ENCODE measurements around the gene SMG7. TPM values are rescaled to one million over a fixed set of nuclear protein-coding genes. Genes with fewer than 3 reads are reported as not detected.

The SMG7 gene
- total and polyA plus RNA-seq, 10 of the 15 experiments (the other 5 are each of a cell fraction or from before 2014, with no cell fraction given), result 9.5 to 65.4 (median 42.7) TPM

DNA sequence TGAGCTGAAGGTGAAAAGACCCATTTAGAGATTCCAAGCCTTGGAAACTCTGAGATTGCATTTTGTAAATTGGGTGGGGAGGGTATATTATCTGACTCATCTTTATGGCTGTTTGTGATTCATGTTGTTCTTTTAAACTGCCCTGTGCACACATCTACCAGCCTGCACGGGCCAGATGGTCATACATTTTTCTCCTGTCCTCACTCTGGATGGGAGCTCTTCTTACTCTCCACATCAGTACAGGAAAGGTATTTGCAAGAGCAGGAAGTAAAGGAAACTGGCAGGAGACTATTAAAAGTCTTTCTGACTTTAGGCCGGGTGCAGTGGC is 39.8 kb upstream of the SMG7 start:
- Histone ChIP-seq H4K20me1 (ENCODE audit: control insufficient read depth, insufficient read depth) (no peaks in the 10 kb centered on the region), H3K4me3 (no peak overlapping the region), H2AFZ (ENCODE audit: control insufficient read depth, low read depth, low read length) (no peak overlapping the region), H3K36me3 (ENCODE audit: control insufficient read depth in 2 of 2, insufficient read depth in 2 of 2, low read length in 1 of 2) (no peaks in the 10 kb centered on the region), H3K9ac (ENCODE audit: control insufficient read depth, insufficient read depth, low read length) (no peak overlapping the region), H3K27me3 (replicated peaks in 1 of 2; ENCODE audit: control insufficient read depth in 2 of 2, insufficient read depth in 2 of 2, low read length in 1 of 2) (peaks cover 0 to 3% of the 10 kb centered on the region in 2 experiments; a peak in 1 of 4 replicates), H3K9me3 (replicated peaks; ENCODE audit: control insufficient read depth, insufficient read depth, low read length) (no peaks in the 10 kb centered on the region), H3K4me2 (ENCODE audit: control insufficient read depth, insufficient read depth) (no peak overlapping the region), H3K4me1 (ENCODE audit: control insufficient read depth, insufficient read depth, low read length) (no peaks in the 10 kb centered on the region), H3K27ac (ENCODE audit: control insufficient read depth, insufficient read depth) (no peak overlapping the region), H3K79me2 (ENCODE audit: control insufficient read depth, insufficient read depth, low read length) (no peaks in the 10 kb centered on the region)
- intact Hi-C loops (cut with micrococcal nuclease; ENCODE audit: unreplicated experiment) (no loop called here), in situ Hi-C loops (cut with MboI) (no loop called here)
- FAIRE-seq (no peak), ATAC-seq (no peak), DNase-seq (ENCODE audit: low read depth, low spot score) (no peak)
- TF ChIP-seq WRNIP1 (IDR thresholded peaks at IDR 0.05; ENCODE audit: borderline replicate concordance, low read depth, low read length) (no peak), NR2C1 (IDR thresholded peaks at IDR 0.05) (no peak), BHLHE40 (IDR thresholded peaks at IDR 0.05; ENCODE audit: borderline replicate concordance in 1 of 2, low read depth in 2 of 2, low read length in 1 of 2) (no peak), IKZF2 (IDR thresholded peaks at IDR 0.05) (no peak), NFYA (IDR thresholded peaks at IDR 0.05; ENCODE audit: borderline replicate concordance, low read depth, low read length) (no peak), GABPA (IDR thresholded peaks at IDR 0.05; ENCODE audit: low read depth) (no peak), GATAD2B (conservative IDR thresholded peaks at IDR 0.05; ENCODE audit: low read depth) (no peak), NFYB (IDR thresholded peaks at IDR 0.05; ENCODE audit: insufficient read depth, low read depth, low read length) (no peak), RBBP5 (conservative IDR thresholded peaks at IDR 0.05) (no peak), PML (IDR thresholded peaks at IDR 0.05; ENCODE audit: low read length) (no peak), RB1 (IDR thresholded peaks at IDR 0.05; ENCODE audit: borderline replicate concordance) (no peak)
- TF ChIP-seq, protein P1, sequence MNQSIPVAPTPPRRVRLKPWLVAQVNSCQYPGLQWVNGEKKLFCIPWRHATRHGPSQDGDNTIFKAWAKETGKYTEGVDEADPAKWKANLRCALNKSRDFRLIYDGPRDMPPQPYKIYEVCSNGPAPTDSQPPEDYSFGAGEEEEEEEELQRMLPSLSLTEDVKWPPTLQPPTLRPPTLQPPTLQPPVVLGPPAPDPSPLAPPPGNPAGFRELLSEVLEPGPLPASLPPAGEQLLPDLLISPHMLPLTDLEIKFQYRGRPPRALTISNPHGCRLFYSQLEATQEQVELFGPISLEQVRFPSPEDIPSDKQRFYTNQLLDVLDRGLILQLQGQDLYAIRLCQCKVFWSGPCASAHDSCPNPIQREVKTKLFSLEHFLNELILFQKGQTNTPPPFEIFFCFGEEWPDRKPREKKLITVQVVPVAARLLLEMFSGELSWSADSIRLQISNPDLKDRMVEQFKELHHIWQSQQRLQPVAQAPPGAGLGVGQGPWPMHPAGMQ (IDR thresholded peaks at IDR 0.05; ENCODE audit: borderline replicate concordance), result no peak
- WGBS (ENCODE audit: insufficient coverage, insufficient replicate concordance, low lambda C conversion rate, missing lambda C conversion rate), result 18% methylated on average over 2 of the region's 2 CpGs
- ChIA-PET CTCF (interaction anchor here (1.5 kb wide), 1 partner anchor 12 kb away, joined by 3 read pairs; no protein-coding TSS in a partner anchor), SMC1A (ENCODE audit: uncharacterized antibody, unreplicated experiment) (interaction anchor here (1.2 kb wide), 1 partner anchor 9 kb away, joined by 4 read pairs; no protein-coding TSS in a partner anchor), RAD21 (ENCODE audit: unreplicated experiment) (no interaction called here), POLR2A (no interaction called here)
- BruUV-seq (replicated peaks), result no TSS peak

Measured in GM12878 (cell line).